DMS53 treated with DMSO at 0.1 percent for 48 hours (cell line): ENCODE results near the gene NHLH1.
A peak's percentile ranks its signal among the peaks of the same experiment; 100 is the strongest.

Experiments
- DNase-seq: peaks from one replicate; lab custom pipeline; 2025; ENCODE audit not compliant: unreplicated experiment; lab: John Stamatoyannopoulos, UW

NHLH1 gene

DNA sequence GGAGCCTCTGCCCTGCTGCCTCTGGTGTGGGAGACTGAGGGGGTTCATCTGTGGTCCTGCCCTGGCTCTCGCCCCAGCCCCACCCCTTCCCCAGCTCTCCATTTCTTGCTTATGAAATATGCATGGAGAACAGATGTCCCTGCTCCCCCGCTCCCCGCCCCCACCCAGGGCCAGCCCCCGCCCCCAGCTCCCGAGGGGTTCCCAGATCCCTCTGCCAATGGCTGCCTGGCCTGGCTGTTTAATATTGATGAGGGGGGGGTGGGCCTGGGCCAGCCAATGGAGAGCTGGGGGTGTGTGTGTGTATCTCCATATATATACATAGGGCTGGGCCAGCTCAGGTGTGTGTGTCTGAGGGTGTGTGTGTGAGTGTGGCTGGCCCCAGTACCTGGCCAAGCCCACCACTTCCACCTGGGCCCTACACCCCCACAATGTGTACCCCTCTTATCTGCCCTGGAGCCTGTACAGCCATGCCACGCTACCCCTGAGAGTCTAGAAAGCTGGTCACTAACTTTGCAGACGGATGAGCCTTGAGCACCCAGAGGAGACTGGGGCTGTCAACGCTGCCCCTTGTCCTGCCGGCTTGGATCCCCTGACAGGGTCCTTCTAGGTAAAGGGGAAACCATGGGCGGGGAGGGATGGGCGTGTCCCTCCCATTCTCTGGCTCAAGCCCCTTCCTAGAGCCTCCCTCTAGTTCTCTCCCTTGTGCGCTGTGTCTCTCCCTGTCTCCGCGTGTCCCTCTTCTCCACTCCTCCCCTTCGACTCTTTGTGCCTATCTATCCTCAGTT is at the start of gene NHLH1:
Gene NHLH1 (plus strand): TSS at position 341 of the 785 bp plus-strand sequence. CDS start 3,661 bp downstream, outside the sequence.
- DNase-seq, result no peak

- DNase-seq, result no peak
Measured at GRCh38 chr1:160322831-160323230, 44.0 kb upstream of the NHLH1 start.

DNA sequence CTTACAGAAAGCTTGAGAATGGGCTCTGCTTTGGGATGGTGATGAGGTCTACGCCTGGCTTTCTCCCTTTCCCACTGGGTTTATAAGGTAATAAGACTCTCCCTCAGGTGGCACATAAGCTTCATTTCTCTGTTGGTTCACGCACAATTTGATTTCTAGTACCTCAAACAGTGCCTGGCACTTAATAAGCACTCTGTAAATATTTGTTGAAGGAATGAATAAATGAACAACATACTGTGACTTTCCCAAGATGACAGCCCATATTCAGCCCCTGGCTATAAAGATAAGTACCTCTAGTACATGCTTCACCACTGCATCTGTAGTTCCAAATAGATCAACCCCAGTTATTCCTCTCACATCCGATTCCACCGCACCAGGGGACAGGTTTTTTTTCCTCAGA is 41.6 kb upstream of the NHLH1 start:
- peak; percentile 99 for DNase-seq

DNA sequence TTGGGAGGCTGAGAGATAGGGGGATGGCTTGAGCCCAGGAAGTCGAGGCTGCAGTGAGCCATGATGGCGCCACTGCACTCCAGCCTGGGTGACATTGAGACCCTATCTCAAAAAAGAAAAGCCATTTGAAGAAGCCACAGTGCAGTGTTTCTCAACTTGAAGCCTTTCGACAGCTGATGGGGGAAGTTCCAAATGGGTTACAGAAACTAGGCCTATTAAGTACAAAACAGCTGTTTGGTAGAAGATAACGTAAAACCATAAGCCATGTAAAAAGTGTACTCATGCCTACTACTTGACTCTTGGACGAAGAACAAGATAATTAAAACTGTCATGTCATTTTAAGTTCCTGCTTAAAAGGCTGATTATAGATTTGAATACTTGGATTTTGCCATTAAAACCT is 40.5 kb upstream of the NHLH1 start:
- DNase-seq, result no peak

DNA sequence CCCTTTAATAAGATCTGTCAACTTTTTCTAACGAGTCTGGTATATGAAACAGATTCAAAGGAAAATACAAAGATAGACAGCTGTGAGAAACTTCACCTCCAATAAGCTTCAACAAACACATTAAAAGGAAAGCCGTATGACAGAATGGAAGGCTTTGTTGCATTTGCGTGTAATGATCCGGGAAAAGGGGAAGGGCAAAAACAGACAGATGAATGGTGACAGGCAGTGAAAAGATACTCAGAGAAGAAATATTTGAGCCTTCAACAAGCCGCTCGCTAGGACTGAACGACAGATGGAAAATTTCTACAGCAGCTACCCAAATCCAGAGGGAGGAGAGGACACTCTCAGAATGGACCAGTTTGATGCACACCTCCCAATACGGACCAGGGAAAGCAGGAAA is 38.7 kb upstream of the NHLH1 start:
- DNase-seq, result no peak

DNA sequence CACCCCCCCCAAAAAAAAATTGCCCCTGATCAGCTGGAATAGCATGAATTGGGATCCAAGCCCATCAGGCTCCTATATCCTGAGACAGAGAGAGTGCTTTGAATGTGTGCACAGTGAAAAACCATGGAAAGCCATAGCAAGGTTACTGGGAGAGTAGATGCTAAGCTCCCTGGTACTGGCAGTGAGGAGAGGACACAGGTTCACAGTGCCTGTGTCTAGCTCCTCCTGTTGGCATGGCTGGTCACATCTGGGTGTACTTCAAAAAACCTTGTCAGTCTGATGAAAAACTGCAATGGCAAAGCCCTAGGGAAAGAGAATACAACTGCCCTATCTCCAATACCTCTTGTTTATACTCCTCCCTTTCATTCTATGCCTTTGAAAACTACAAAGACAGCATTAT is 36.8 kb upstream of the NHLH1 start:
- DNase-seq, result peak; percentile 21

DNA sequence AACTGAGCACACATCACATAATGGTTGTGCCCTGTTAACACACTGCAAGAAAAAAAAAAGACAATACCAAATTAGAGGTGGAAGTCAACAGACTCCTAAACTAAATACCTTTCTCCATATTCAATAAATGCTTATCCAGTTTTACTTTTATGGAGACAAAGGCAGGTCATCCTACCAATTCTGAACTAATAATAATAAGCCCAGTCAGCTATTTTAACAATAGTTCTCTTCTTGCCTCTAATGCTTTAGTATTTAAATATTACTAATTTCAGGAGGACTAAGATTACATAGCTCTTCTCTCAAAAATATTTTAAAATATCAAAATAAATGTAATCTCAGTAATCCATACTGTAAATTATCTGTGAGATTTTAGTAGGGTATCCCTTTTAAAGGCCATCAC is 34.4 kb upstream of the NHLH1 start:
- DNase-seq, result no peak

DNA sequence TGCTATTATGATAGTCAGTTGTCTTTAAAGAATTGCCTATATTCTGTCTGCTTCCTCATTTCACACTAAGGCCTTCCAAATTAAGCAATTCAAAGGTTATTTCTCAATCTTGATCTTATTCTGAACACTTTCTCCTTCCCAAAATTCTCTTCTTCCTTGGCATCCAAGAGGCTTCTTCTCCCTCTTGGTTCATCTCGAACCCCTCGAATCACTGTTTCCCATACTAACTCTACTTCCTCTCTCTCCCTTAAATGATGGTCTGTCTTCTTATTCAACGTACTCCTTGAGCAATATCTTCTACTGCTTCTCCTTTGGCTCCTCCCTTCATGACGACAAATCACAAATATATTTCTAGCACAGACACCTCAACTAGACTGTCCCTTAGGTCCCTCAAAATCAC is 28.3 kb upstream of the NHLH1 start:
- DNase-seq, result no peak

- no peak for DNase-seq
Measured at GRCh38 chr1:160340146-160340545, 26.7 kb upstream of the NHLH1 start.

DNA sequence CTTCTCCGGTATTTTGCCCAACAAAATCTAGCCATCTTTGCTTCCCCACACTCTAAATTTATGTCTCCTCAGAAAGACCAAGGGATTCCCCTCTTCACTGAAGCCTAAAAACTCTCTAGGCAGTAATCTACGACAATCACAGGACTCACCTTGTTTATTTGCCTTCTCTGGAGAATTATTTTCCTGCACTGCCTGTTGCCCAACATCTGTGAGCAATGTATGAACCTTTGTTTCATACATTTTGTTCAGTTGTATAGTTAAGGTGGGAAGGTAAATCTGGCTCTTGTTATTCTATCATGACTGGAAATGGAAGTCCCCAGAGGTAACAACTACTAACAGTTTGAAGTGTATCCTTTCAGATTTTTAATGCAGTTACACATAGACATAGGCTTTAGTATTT is 26.0 kb upstream of the NHLH1 start:
- DNase-seq, result no peak

DNA sequence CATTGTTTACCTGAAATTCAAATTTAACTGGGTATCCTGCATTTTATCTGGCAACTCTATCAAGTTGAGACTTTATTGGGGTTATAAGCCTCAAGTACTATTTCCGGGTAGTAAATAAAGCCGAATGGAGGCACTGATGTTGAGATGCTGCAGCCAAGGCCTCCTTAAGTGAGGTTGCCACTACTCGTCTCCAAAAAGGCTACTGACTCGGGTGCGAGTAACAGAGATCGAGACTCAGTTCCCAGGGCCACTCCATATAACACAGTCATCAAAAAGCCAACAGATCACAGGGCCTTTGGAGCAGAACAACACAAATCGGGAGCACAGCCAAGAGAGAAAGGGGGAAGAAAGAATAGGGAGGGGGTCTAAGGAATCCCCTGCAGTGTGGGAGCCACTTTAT is 24.3 kb upstream of the NHLH1 start:
- no peak for DNase-seq

- DNase-seq, result peak; percentile 79
Measured at GRCh38 chr1:160342953-160343869, 23.7 kb upstream of the NHLH1 start, which contains the start of the genes COPA and NCSTN. Gene COPA (minus strand): TSS chr1:160343250. CDS start chr1:160343170, 80 bp downstream. Gene NCSTN (plus strand): TSS chr1:160343383. CDS start chr1:160343397, 14 bp downstream.

DNA sequence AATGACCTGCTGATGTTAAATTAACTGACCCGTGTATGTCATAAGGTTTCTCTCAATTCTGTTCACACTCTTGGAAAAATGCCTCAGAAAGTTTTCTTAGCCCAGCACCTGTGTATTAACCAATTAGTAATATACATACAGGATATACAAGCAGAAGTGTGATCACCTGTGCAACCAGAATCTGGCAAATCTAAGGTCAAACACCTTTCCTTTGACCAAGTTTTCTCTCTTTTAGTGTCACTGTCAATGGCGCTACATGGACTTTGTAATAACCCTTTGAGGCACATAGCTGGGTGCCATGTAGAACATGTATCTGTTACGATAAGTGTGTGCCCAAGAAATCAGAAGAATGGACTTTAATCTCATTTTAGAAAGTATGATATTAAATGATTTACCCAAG is 22.6 kb upstream of the NHLH1 start:
- no peak for DNase-seq

DNA sequence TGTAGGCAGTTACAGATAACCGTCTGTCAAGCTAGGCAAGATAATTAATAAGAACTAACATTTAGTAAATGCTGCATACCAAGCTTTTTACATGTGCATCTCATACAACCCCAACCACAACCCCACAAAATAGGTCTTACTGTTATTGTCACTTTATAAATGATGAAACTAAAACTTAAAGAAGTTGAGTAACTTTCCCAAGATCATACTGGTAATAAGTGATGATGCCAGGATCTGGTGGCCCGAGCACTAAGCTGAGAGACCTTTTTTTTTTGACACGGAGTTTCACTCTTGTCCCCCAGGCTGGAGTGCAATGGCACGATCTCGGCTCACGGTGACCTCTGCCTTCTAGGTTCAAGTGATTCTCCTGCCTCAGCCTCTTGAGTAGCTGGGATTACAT is 21.9 kb upstream of the NHLH1 start:
- no peak for DNase-seq

GRCh38 chr1:160346463-160346862 is 20.4 kb upstream of the NHLH1 start:
- no peak for DNase-seq

DNA sequence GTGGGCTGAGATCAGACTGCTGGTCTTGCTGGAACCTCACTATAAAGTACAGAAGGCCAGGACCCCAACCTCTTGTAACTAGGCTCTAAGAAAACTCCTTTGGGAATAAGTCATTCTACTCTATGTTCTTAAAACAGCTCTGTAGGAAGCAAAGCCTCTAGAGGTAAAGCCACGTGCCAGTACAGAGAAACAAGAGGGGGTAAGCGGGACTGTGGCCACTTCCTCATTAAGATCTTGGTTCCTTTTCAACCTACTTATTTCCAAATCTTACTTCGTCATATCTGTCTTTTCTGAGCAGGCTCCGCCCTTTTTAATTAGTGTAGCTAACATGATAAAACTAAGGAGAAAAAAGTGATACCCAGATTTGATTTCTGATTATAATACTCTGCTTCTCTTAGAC is 19.9 kb upstream of the NHLH1 start:
- no peak for DNase-seq

DNA sequence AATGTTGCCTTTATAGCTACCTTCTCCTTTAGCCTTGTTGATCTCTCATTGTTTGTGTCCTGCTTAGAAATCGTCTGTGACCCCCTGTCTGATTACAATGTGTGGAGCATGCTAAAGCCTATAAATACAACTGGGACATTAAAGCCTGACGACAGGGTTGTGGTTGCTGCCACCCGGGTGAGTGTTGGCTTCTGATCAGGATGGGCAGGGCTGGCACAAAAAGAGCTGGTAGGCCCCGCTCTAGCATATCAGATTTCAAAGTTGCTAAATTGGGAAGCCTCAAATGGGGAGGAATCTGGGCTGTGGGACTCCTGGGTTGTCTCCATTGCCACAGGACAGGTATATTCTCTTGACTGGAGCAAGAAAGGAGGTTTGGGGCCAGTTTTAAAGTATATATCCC is 15.2 kb upstream of the NHLH1 start:
- DNase-seq, result no peak

DNA sequence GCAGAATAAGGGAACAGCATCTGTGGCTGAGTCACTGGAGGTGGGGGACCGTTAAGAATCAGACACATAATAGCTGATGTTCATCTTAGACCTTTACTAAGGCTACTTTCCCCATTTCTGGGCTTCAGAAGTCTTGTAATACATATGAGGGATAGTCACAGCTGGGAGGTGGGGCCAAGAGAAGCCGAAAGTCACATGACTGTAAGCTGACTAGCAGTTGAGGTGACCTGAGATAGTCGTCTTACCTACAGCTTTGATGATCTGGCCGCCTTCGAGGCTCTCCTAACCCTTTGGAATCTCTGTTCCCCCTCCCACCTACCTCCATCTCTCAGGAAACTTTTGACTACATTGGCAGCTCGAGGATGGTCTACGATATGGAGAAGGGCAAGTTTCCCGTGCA is 14.3 kb upstream of the NHLH1 start:
- no peak for DNase-seq

DNA sequence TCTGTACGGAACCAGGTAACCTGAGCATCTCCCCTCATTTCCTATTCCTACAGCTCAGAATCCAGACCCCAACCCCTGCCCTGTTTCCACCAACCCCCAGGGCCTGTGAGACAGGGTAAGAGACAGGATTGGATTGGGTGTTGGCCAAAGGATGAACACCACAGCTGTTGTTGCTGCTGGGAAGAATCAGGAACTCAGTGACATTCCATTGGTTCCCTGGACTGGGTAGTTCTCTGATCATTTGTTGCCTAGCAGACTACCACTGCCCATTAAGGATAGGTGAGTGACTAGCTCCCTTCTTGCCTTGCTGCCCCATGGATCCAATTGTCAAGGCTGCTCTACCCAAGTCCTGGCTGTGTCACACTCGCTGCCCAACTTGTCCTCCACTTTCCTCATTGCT is 13.6 kb upstream of the NHLH1 start:
- DNase-seq, result no peak

- peak; percentile 6 for DNase-seq
Measured at GRCh38 chr1:160354388-160354985, 12.4 kb upstream of the NHLH1 start.

DNA sequence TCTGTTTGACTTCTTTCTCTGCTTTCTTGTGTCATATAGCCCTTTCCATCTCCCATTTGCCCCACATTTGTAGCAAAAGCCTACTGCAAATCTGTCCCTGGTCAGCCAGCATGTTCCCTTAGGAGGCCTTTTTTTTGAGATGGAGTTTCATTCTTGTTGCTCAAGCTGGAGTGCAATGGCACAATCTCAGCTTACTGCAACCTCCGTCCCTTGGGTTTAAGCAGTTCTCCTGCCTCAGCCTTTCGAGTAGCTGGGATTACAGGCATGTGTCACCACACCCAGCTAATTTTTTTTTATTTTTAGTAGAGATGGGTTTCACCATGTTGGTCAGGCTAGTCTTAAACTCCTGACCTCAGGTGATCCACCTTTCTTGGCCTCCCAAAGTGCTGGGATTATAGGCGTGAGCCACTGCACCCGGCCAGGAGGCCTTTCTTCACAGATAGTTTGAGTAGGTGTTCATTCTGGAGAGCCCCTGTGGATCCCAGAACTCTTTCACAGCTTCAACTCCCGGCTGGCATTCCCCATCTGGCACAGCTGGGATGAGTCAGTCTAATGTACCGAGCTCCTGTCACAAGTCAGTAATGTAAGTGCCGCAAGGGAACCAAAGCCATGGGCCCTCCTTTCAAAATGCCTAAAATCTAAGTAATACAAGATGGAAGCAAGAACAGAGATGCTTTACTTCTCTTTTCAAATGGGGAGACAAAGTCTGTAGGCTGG is 9.4 kb upstream of the NHLH1 start:
- no peak for DNase-seq
